DOHH2 (cell line): ENCODE data around the gene ZNF778.

Experiments
- H3F3A ChIP-seq: fragments of 200-600 bp; sonication (generic), shearing (Covaris generic); 2 replicates; pipeline ENCODE4 v1.6.0; 2016; ENCODE audit warnings: antibody characterized with exemption, mild to moderate bottlenecking; ENCODE audit not compliant: control insufficient read depth, insufficient read depth
- H3K27ac ChIP-seq: fragments of 200-600 bp; sonication (generic); 2 replicates; pipeline ENCODE4 v1.5.1; 2014; ENCODE audit warnings: low read depth, mild to moderate bottlenecking, low read length, moderate library complexity
- H3K27me3 ChIP-seq: fragments of 200-600 bp; sonication (generic); 2 replicates; pipeline ENCODE4 v1.6.1; 2014; ENCODE audit warnings: mild to moderate bottlenecking, low read length, mixed read lengths; ENCODE audit not compliant: control insufficient read depth
- H3K36me3 ChIP-seq: fragments of 200-600 bp; sonication (generic); 2 replicates; pipeline ENCODE4 v1.6.1; 2014; ENCODE audit warnings: mild to moderate bottlenecking, low read length, moderate library complexity, mixed read lengths; ENCODE audit not compliant: control insufficient read depth
- H3K4me1 ChIP-seq: fragments of 200-600 bp; sonication (generic); 2 replicates; pipeline ENCODE4 v1.6.1; 2014; ENCODE audit warnings: mild to moderate bottlenecking, low read length, mixed read lengths; ENCODE audit not compliant: control insufficient read depth
- H3K4me2 ChIP-seq: fragments of 200-600 bp; sonication (generic); 2 replicates; pipeline ENCODE4 v1.6.0; 2014; ENCODE audit warnings: mild to moderate bottlenecking, low read length, moderate library complexity
- H3K4me3 ChIP-seq: fragments of 200-600 bp; sonication (generic); 2 replicates; pipeline ENCODE4 v1.5.1; 2014; ENCODE audit warnings: mild to moderate bottlenecking, low read length, mixed read lengths
- H3K79me2 ChIP-seq: fragments of 200-600 bp; sonication (generic); 2 replicates; pipeline ENCODE4 v1.6.1; 2014; ENCODE audit warnings: mild to moderate bottlenecking, low read length, mixed read lengths; ENCODE audit not compliant: control insufficient read depth
- H3K9me2 ChIP-seq: fragments of 200-600 bp; sonication (generic); replicated peaks from 2 replicates; pipeline ENCODE4 v1.6.1; 2014; ENCODE audit warnings: mild to moderate bottlenecking, low read length, mixed read lengths; ENCODE audit not compliant: control insufficient read depth
- H3K9me3 ChIP-seq: fragments of 200-600 bp; sonication (generic); 2 replicates; pipeline ENCODE4 v1.6.1; 2014; ENCODE audit warnings: antibody characterized with exemption, low read length, mixed read lengths; ENCODE audit not compliant: control insufficient read depth, insufficient read depth
- H4K20me1 ChIP-seq: fragments of 200-600 bp; sonication (generic); 2 replicates; pipeline ENCODE4 v1.6.0; 2014; ENCODE audit warnings: low read depth, mild to moderate bottlenecking, antibody characterized with exemption, low read length, moderate library complexity; ENCODE audit not compliant: control insufficient read depth, insufficient read depth
- EZH2phosphoT487 ChIP-seq: fragments of 200-600 bp; sonication (generic); IDR thresholded peaks from 2 replicates; pipeline ENCODE4 v1.6.1; 2017; ENCODE audit warnings: borderline replicate concordance, mild to moderate bottlenecking, antibody characterized with exemption, low read length, moderate library complexity, mixed read lengths
- TF ChIP-seq, protein P1 (sequence below): fragments of 200-600 bp; sonication (generic); IDR thresholded peaks from one replicate; pipeline ENCODE4 v1.5.1; 2014; ENCODE audit warnings: antibody characterized with exemption, mild to moderate bottlenecking, low read depth, low read length; ENCODE audit not compliant: poor library complexity, severe bottlenecking

Gene ZNF778

GRCh38 chr16:89217388-89218191, at the start of gene ZNF778:
Gene ZNF778 (plus strand): TSS chr16:89217703. CDS start chr16:89221128, 3,425 bp downstream.
- H3K4me2 ChIP-seq, result peak within 1 kb of the TSS; percentile 95
- no peaks in the 10 kb centered on the region for H3K9me3 ChIP-seq
- H3K9me2 ChIP-seq, result no peaks in the 10 kb centered on the region
- TF ChIP-seq, protein P1, sequence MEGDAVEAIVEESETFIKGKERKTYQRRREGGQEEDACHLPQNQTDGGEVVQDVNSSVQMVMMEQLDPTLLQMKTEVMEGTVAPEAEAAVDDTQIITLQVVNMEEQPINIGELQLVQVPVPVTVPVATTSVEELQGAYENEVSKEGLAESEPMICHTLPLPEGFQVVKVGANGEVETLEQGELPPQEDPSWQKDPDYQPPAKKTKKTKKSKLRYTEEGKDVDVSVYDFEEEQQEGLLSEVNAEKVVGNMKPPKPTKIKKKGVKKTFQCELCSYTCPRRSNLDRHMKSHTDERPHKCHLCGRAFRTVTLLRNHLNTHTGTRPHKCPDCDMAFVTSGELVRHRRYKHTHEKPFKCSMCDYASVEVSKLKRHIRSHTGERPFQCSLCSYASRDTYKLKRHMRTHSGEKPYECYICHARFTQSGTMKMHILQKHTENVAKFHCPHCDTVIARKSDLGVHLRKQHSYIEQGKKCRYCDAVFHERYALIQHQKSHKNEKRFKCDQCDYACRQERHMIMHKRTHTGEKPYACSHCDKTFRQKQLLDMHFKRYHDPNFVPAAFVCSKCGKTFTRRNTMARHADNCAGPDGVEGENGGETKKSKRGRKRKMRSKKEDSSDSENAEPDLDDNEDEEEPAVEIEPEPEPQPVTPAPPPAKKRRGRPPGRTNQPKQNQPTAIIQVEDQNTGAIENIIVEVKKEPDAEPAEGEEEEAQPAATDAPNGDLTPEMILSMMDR, result no peak
- TF ChIP-seq EZH2phosphoT487, result no peak
- H3K4me3 ChIP-seq, result peak within 1 kb of the TSS; percentile 92
- H3F3A ChIP-seq, result peaks cover 11% of the 10 kb centered on the region
- H3K27me3 ChIP-seq, result no peaks in the 10 kb centered on the region
- peaks cover 9% of the 10 kb centered on the region for H3K4me1 ChIP-seq
- peak within 1 kb of the TSS; percentile 64 for H3K27ac ChIP-seq
- H4K20me1 ChIP-seq, result no peaks in the 10 kb centered on the region
- H3K79me2 ChIP-seq, result peaks cover 6% of the 10 kb centered on the region
- no peaks in the 10 kb centered on the region; the same call in 1 of the 2 replicates for H3K36me3 ChIP-seq

DNA sequence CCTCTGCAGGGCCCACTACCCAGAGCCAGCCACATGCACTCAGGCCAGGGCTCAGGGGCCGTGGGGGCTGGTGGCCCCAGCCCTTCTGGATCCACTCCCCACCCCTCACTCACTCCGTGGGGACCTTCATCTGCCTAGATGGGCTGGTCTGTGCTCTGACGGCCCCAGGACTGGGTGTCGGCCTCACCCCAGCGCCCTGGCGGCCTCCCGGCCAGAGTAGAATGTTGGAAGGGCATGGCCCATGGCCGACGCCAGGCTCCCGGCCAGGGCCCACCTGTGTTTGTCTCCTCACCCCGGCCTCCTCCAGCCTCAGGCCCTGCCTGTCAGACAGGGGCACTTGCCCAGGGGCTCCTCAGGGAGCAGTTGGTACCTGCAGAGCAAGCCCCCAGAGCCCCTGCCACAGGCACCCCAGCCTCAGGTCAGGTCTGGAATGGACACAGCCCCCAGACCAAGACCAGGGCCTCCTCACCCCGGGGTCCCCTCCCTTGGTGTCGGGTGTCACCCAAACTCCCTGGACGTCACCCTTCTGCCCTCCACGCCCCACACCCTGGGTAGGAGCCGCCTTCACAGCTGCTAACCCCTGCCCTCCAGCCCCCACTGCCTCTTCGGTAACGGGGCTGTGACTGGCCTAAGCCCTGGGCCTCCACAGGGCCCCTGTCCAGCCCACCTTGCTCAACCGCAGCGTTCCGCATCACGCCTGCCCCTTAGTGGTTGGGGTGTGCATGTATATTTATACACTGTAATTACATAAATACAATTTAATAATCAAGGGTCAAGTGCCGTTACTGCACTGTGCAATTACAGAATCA, 48.9 kb upstream of the ZNF778 start:
- Histone ChIP-seq H3K4me3 (no peak overlapping the region), H4K20me1 (no peaks in the 10 kb centered on the region), H3K9me2 (no peaks in the 10 kb centered on the region), H3K79me2 (no peaks in the 10 kb centered on the region), H3K36me3 (no peaks in the 10 kb centered on the region), H3K4me1 (peaks cover 50% of the 10 kb centered on the region), H3K9me3 (no peaks in the 10 kb centered on the region), H3K27me3 (peaks cover 32% of the 10 kb centered on the region), H3K4me2 (no peak overlapping the region), H3K27ac (no peak overlapping the region), H3F3A (no peaks in the 10 kb centered on the region)
- no peak for TF ChIP-seq EZH2phosphoT487
- TF ChIP-seq, protein P1, result peak; percentile 51

DNA sequence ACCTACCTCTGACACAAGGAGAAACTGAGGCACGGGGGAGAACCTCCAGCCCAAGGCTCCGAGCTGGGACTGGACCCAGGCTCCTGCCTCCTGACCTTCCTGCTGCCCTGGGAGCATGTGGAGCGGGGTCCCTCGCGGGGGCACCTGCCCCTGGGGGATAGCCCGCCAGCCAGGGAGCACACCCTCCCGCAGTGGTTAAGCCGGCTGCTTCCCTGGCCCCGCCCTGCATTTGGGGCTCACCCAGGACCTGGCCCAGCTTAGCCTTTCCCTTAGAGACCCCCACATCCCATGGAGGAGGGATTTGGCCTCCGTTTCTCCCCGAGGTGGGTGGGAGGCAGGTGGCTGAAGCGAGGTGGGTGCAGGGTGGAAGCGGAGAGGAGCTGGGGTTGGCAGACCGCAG, 47.7 kb upstream of the ZNF778 start:
- Histone ChIP-seq H3K4me1 (peaks cover 47% of the 10 kb centered on the region), H3K4me2 (no peak overlapping the region), H3K4me3 (no peak overlapping the region), H3K9me3 (no peaks in the 10 kb centered on the region), H3K9me2 (no peaks in the 10 kb centered on the region), H3K36me3 (no peaks in the 10 kb centered on the region), H3K79me2 (no peaks in the 10 kb centered on the region), H3K27ac (no peak overlapping the region), H4K20me1 (no peaks in the 10 kb centered on the region), H3K27me3 (peaks cover 43% of the 10 kb centered on the region), H3F3A (no peaks in the 10 kb centered on the region)
- no peak for TF ChIP-seq EZH2phosphoT487
- TF ChIP-seq, protein P1, result no peak
